OCI-LY7 (cell line): Measurements from ENCODE around the gene TNS3.

Source experiments
- CTCF ChIP-seq: fragments of 200-600 bp; sonication (generic); conservative IDR thresholded peaks from 2 replicates; pipeline ENCODE4 v1.5.1; 2014; ENCODE audit warnings: mild to moderate bottlenecking, antibody characterized with exemption, low read length, moderate library complexity, mixed read lengths
- EZH2phosphoT487 ChIP-seq: fragments of 200-600 bp; sonication (generic); IDR thresholded peaks from 2 replicates; pipeline ENCODE4 v1.6.1; 2018; ENCODE audit warnings: low read depth, borderline replicate concordance, mild to moderate bottlenecking, mixed run types, antibody characterized with exemption, low read length, moderate library complexity, mixed read lengths

DNA sequence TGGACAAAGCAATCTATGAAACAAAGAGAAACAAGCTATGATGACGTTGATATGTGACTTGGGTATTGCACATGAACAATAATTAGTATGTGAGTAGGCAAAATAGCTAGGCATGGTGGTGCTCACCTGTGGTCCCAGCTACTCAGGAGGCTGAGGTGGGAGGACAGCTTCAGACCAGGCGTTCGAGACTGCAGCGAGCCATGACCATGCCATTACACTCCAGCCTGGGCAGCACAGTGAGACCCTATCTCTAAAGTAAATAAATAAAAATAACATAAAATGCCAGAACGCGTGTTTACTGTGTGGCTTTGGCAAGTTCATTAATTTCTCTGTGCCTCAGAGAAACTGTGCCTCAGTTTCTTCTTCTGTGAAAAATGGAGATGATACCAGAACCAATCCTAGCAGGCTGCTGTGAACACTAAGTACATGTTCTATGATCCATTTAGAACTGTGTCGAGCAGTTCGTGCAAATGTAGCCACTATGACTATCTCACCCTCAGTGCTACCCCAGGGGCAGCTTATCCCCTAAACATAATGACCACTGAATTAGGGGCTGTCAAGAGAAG, 9.3 kb upstream of the TNS3 start:
- TF ChIP-seq EZH2phosphoT487 = no peak
- no peak for TF ChIP-seq CTCF
